GM12892 (cell line): Measurements from ENCODE around the gene MTHFS.

Source experiments
- POLR2A ChIP-seq: IDR thresholded peaks from 2 replicates; pipeline ENCODE4 v1.6.1; 2011; ENCODE audit warnings: low read depth, low read length, control low read depth
- POLR2AphosphoS5 ChIP-seq: IDR thresholded peaks from 2 replicates; pipeline ENCODE4 v1.6.1; 2011; ENCODE audit warnings: low read depth, low read length, control low read depth

DNA sequence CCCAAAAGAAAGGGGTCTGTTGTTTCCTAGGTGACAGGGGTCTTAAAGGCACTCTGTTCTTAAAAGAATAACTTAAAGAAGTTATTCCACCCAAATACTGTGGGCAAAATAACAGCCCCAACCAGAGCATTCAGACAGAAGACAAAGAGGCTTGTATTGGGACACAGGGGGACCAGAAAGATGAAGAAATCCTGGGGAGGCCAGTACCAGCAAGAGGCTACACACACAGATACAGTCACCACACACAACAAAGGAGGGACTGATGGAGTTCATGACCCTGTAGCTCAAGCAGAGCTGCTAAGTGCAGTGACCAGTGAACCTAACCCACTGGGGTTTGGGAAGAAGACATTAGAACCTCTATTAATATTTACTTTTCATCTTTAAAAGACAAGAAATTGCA lies 59.0 kb downstream of the MTHFS start:
- no peak for TF ChIP-seq POLR2A
- no peak for TF ChIP-seq POLR2AphosphoS5
